Measurements from ENCODE around the gene SLC1A5.

- TF ChIP-seq POLR2AphosphoS5 (IDR thresholded peaks at IDR 0.05; ENCODE audit: low read depth, low read length) (no peak), EZH2 (IDR thresholded peaks at IDR 0.05) (no peak), CTCF (IDR thresholded peaks at IDR 0.05 in 2 of 3, conservative IDR thresholded peaks at IDR 0.05 in 1 of 3; ENCODE audit: borderline replicate concordance in 1 of 3, insufficient read depth in 1 of 3, low read depth in 2 of 3, low read length in 2 of 3) (no peak), SIN3A (IDR thresholded peaks at IDR 0.05; ENCODE audit: low read depth) (no peak), EZH2phosphoT487 (IDR thresholded peaks at IDR 0.05; ENCODE audit: borderline replicate concordance) (no peak), REST (IDR thresholded peaks at IDR 0.05; ENCODE audit: low read depth) (no peak), SRF (IDR thresholded peaks at IDR 0.05; ENCODE audit: low read depth) (no peak), POLR2A (IDR thresholded peaks at IDR 0.05; ENCODE audit: borderline replicate concordance, extremely low read depth, insufficient read depth, insufficient read length) (no peak), JUND (IDR thresholded peaks at IDR 0.05) (no peak), FOSL1 (IDR thresholded peaks at IDR 0.05; ENCODE audit: low read depth) (no peak), RAD21 (IDR thresholded peaks at IDR 0.05; ENCODE audit: low read depth) (no peak)
These were observed 33.4 kb upstream of the SLC1A5 start for GRCh38 chr19:46821512-46822409.

Data from HCT116 (cell line).